Measurements from ENCODE around the gene MIPOL1.

GRCh38 chr14:37472906-37473305, 275.2 kb downstream of the MIPOL1 start:
- TF ChIP-seq, protein P1, sequence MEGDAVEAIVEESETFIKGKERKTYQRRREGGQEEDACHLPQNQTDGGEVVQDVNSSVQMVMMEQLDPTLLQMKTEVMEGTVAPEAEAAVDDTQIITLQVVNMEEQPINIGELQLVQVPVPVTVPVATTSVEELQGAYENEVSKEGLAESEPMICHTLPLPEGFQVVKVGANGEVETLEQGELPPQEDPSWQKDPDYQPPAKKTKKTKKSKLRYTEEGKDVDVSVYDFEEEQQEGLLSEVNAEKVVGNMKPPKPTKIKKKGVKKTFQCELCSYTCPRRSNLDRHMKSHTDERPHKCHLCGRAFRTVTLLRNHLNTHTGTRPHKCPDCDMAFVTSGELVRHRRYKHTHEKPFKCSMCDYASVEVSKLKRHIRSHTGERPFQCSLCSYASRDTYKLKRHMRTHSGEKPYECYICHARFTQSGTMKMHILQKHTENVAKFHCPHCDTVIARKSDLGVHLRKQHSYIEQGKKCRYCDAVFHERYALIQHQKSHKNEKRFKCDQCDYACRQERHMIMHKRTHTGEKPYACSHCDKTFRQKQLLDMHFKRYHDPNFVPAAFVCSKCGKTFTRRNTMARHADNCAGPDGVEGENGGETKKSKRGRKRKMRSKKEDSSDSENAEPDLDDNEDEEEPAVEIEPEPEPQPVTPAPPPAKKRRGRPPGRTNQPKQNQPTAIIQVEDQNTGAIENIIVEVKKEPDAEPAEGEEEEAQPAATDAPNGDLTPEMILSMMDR (IDR thresholded peaks at IDR 0.05), result no peak
- TF ChIP-seq POLR2AphosphoS5 (IDR thresholded peaks at IDR 0.05), result no peak

All from breast epithelium (tissue), 3 donors.